ENCODE data around the gene LAMB4.

The LAMB4 gene

DNA sequence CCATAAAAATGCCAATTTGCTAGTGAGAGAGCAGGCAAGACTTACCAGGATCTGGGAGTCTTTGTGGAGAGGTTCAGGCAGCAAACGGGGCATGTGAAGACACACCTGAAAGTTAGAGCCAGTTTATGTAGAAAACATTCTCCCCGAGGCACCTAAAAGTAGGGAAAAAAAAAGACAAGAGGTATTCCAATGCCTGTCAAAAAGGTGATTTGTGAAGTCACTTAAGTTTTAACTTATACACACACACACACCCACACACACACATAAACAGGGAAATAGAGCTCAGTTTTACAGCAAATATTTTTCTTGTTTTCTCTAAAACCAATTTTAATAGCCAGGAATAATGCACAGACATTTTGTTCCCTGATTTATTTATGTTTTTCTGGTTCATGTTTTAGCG, at the start of gene LAMB4:
TSS of gene LAMB4 (minus strand) at position 101 of the 400 bp plus-strand sequence. CDS start 7,197 bp downstream, outside the sequence.
- no peak for DNase-seq

DNA sequence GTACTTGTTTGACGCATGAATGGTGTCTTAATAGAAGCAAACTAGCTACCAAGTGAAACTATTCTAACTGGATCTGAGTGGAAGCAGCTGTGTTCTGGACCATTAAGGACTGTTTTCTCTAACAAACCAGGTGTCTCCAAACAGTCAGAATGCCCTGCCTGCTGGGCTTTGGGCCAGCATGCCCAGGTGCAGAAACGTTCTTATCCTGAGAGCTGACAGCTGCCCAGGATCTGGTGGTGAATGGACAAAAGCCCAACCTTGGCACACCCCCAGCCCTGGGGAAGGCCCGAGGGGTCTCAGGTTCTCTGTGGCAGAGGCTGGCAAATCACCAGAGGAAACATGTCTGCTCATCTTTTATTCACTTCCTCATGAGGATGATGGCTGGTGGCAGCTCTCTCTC, 48.2 kb upstream of the LAMB4 start:
- no peak for DNase-seq

- no peak for DNase-seq
Observed at GRCh38 chr7:108171164-108171563, 41.0 kb upstream of the LAMB4 start.

GRCh38 chr7:108170251-108170650, 40.1 kb upstream of the LAMB4 start:
- no peak for DNase-seq

GRCh38 chr7:108167460-108167859, 37.3 kb upstream of the LAMB4 start:
- no peak for DNase-seq

GRCh38 chr7:108166687-108167086, 36.5 kb upstream of the LAMB4 start:
- no peak for DNase-seq

- DNase-seq: no peak
Observed at GRCh38 chr7:108165723-108166122, 35.6 kb upstream of the LAMB4 start.

DNA sequence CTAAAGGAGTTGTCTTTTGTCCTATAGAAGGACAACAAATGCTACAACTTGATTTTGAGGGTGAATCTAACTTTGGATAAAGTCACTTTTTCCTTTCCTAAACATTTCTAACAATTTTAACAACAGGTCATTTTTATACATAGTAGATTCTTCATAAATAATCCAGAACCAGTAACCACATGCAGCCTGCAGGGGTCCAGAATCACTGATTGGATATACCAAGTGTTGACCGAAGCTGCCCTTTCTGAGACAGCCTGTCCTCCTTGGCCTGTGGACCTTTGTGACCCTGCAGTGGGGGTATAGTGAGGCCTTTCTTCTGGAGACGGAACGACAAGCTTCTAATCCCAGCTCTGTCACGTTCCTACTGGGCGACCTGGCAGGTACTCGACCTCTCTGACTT, 34.8 kb upstream of the LAMB4 start:
- no peak for DNase-seq

DNA sequence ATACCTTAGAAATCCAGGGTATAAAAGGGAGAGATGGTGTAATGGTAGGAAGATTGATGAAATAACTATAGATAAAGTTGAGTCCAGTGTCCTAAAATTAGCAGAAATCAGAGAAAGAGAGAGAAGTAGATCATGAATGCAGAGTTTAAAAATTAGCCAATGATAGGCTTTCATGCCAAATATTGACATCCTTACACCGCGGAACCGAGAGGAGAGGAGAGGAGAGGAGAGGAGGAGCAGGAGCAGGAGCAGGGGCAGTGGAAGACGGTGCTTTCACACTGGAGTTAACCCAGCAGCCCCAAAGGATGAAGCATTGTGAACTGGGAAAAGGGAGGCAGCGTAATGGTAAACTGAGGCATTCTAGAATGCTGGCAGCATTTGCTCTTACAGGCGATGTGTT, 34.2 kb upstream of the LAMB4 start:
- no peak for DNase-seq

DNA sequence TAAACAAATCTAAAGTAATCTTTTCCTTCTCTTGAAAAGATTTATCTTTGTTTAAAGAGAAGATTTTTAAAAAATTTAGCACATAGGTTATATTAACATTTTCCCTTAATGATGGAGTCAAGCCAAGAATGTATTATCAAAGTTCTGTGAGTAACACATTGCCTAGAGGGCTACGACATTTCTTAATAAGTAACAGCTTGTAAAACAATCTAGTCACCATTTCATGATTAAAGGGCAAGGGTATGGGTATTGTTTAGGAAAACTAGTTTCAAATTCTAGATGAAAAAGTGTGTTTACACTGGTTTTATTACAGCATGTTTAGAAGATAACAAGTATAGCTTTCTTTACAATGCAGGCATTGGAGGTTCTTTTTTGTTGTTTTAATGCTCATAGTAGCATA, 28.6 kb upstream of the LAMB4 start:
- DNase-seq: no peak

DNA sequence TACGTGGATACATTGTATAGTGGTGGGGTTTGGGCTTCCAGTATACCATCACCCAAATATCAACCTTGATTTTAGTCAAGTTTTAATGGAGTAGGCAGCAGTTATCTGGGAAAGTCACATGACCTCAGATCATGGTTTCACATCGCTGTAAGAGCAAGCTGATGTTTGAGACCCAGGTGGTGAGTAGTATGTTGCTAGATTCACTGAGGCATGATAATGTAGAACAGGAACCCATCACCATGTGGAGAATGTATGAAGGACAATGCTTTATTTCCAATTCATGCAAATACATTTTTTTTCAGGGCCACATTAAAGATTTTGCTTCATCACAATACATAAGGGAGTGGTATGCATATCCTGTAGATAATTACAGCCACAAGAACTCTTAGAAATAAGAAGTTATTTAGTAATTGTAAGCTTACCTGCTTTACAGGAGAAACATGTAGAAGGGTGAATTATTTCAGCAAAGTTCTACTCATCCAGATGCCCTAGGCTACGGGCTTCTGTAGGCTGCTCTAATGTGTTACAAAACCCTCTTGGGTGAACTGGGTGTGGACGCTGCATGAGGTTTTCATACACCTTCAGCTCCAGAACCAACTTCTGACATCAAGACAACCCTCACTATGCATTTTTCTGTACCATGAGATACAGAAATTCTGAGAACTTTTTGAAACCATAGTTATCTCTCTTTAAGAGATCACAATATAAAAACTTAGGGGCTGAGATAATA, 27.6 kb upstream of the LAMB4 start:
- no peak for DNase-seq

DNA sequence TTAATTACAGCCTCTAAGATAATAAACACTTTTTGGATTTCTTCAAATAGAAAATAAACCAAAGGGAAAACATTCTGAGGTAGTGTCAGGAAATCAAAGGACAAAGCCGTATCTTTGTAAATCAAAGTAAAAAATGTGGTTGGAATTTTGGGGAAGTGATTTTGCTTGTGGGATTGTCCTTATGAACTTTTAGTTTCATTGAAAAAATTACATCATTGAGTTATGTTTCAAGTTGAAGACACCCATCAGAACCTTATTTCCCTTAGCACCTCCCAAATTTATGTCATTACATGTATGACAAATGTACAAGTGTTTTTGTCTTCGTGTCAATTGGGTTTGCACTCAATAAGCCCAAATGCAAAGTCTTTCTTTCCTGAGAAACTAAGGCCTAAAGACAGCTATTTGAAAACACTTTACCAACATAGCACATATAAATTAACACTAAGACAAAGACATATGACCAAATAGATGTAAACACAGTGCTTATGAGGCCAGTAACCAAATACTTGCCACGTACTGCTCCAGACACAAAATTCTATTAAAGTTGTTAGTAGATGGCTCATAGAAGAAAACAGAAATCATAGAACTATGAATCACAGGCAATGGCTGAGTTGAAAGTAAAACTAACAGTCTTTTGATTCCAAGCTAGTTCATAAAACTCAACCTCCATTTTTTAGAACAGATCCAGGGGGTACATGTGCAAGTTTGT, 26.9 kb upstream of the LAMB4 start:
- no peak for DNase-seq

DNA sequence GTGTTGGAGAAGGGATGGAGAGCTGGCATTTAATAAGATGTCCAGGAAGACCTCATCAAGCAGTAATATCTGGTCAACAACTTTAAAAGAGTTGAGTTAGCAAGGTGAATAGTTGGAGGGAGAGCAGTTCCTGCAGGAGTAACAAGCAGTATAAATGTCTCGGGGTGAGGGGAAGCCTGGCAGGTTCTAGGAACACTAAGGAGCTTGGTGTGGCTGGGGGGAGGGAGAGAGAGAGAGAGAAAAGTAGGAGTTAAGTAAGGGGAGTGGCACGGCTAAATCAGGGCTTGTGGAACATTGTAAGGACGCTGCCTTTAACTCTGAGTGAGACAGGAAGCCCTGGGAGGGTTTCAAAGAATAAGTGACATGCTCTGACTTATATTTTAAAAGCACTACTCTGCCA, 22.0 kb upstream of the LAMB4 start:
- no peak for DNase-seq

DNA sequence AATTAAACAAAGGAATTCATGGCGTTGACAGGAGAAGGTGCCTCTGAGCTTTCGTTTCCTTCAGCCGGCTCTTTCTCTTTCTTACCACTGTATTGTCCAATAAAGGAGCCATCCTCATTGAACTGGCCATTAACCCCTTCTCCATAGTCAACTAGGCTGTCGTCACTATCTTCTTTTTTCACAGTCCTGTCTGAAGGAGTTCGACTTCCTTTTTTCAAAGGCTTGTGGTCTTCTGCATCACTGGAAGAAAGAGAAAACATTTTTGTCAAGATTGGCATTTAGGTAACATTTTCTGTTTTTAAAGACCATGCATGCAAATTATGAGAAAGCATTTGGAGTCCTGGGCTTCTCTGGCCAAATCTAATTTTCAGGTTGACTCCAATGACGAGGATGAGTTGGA, 19.7 kb upstream of the LAMB4 start:
- DNase-seq: no peak

GRCh38 chr7:108149119-108149518, 19.0 kb upstream of the LAMB4 start:
- no peak for DNase-seq

- no peak for DNase-seq
Observed at GRCh38 chr7:108147031-108147563, 16.9 kb upstream of the LAMB4 start.

GRCh38 chr7:108146070-108146842, 16.1 kb upstream of the LAMB4 start:
- DNase-seq: no peak

DNA sequence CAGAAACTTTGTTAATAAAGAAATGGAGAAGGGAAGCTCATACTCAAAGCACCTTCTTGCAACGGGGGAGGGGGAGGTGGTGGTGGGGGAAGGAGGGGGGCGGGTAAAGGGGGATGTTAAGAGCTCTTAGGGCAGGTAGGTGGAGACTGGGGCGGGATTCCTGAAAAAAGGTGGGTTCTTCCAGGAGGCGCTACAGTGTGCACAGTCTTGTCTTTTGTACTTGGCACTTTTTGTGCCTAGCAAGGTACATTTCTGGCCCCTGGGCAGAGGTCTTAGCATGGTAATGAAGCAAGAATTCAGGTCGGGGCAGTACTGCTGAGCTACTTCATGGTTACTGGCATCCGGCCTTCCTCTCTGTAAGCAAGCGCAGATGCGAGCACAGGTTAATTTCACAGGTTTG, 15.2 kb upstream of the LAMB4 start:
- no peak for DNase-seq

- DNase-seq: no peak
Observed at GRCh38 chr7:108144931-108145330, 14.8 kb upstream of the LAMB4 start.

GRCh38 chr7:108143658-108144420, 13.7 kb upstream of the LAMB4 start:
- DNase-seq: no peak

DNA sequence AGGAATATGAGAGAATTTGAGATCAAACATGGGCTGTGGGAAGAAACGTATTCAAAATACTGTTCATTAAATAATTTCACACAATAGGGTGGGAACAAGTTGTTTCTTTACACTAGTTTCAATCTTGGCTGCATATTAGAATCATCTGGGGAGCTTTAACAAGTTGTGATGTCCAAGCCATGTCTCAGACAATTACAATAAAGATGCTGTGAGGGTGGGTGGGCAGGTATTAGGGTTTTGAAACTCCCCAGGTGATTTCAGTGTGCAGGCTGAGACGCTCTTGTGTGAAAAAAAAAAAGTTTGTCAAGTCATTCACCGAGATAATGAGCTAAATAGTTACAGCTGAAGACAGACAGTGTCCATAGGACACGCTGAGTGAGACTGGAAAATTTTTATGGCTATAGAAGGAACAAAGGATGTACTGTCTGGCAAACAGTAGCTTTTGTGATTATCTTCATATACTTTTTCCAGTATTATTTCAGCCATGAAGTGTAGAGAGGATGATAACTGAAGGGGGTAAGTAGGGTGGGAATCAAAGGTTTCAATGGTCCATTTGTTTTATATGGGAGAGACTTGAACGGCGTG, 12.6 kb upstream of the LAMB4 start:
- no peak for DNase-seq

DNA sequence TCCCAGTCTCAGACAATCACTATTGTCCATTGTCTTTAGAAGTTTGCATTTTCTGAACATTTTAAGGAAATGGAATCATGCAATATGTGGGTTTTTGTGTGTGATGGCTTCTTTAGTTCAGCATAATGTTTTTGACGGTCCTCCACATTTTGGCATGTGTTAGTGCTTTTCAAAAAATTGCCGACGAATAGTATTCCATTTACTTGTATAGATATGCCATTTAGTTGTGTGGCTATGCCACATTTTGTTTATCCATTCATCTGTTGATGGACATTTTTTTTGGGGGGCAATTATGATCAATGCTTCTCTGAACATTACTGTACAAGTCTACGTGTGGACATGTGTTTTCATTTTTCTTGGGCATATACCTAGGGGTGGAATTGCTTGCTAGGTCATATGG, 12.0 kb upstream of the LAMB4 start:
- no peak for DNase-seq

All from KG1 (cell line).